Measurements from ENCODE around the gene GPR35.
"Not testable (repeated sequence)": the region's sequence is repeated elsewhere in the genome, so short reads cannot be mapped to it uniquely, and the experiment has no call there.

Gene GPR35

DNA sequence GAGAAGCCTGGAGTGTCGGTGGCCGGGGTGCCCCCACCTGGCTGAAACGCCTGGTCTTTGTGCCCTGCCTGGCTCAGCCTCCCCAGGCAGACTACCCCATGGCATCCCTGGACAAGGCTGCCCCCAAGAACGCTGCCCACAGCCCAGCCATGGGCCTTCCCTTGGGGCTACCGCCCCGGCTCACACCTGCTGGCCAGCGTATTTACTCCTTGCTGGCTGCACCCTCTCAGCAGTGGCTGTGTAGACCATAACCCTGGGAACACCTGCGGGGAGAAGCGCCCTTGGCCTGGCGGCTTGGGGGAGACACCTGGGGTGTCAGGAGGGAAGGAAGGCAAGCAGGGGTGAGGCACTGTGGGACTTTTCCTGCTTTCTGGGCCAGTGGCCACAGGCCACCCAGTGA is 21.4 kb upstream of the GPR35 start:
- no peak for DNase-seq

DNA sequence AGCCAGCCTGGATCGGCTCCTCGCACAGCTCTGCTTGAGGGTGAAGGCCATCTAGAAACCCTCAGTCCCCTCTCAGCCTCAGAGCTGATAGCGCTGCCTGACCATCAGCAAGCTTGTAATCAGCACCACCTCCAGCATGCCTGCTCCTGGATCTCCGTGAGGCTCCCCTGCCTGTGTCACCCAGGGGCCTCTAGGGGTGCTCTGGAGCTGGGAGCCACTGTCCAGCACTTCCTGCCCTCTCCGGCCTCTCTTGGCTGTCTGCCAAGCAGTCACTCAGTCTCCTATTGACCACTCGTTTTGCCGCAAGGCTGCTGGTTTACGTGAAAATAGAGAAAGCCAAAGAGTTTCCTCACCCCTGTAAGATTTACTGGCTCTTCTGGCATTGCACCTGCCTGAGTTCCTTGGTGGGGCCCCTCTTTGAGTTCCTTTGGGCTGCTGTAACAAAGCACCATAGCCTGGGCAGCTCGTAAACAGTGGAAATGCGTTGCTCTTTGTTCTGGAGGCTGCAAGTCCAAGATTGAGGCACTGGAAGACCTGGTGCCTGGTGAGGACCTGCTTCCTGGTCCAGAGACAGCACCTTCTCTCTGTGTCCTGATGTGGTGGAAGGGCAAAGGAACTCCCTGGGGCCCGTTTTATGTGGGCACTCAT is 20.9 kb upstream of the GPR35 start:
- DNase-seq: peak; percentile 57

DNA sequence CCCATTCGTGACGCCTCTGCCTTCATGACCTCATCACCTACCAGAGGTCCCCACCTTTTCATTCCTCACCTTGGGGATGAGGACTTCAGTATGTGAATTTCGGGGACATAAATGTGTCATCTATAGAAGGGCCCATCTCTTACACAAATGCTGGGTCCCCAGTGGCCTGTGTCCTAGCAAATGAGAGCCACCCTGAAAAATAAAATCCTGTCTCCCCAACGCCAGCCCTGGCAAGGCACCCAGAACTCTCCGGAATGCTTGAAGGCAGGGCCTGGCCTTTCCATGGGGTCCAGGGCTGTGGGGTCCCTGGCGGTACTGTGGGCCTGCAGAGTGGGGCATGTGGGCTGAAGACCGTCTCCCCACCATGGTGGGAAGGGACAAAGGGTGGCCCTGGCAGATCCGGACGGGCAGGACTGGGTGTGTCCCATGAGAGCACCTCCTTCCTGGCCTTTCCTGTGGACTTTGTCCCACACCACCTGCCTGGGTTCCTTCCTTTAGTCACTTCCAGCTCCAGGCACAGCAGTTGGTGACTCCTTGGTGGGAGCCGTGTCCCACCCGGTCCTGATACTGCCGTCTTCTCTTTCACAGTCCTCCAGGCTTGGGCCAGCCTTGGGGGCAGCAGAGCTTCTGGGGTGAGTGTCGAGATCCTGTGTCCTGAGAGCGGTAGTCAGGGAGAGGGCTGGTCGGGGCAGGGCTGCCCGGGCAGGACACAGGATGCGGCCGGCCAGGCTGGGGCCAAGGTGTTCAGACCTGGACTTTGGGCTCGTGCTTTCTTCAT is 20.2 kb upstream of the GPR35 start:
- DNase-seq: no peak

GRCh38 chr2:240605867-240606743 is 19.2 kb upstream of the GPR35 start:
- DNase-seq: no peak

GRCh38 chr2:240611601-240612210 is 13.6 kb upstream of the GPR35 start:
- no peak for DNase-seq

GRCh38 chr2:240613781-240614180 is 11.5 kb upstream of the GPR35 start:
- no peak for DNase-seq

GRCh38 chr2:240614391-240614790 is 10.9 kb upstream of the GPR35 start:
- DNase-seq: no peak

GRCh38 chr2:240615396-240615795 is 9.9 kb upstream of the GPR35 start:
- no peak for DNase-seq

DNA sequence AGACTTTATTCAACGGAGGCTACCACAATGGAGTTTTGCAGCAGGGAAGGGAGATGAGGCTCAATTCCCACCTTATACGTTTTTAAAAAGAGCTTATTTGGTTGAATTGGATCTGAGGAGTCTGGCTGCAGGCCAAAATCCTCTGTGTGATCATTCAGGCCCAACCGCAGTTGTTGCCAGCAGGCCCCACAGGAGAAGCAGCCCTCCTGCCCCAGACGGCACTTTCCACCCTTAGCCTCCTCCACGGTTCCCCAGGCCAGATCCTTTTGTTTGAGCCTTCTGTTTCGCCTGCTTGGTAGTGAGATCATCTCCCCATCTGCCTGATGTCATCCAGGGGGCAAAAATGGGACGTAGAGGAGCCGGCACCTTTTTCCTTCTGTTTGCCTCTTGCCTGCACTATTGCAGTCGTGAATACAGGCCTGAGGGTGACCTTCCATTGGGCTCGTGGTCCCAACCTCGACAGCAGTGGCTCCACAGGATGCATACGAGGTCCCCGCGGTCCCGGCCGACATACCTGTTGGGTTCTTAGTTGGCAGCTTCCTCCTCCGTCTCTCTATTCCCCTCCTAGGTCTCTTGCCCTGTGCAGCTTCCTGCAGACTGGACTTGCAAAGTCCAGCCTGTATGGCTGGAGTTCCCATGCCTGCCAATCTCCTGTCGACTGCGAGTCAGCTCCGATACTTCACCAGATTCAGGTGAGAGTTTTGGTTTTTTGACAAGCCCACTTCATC is 9.3 kb upstream of the GPR35 start:
- DNase-seq: no peak

GRCh38 chr2:240616860-240617666 is 8.2 kb upstream of the GPR35 start:
- DNase-seq: not testable (repeated sequence)

- no peak for DNase-seq
These were observed 6.5 kb upstream of the GPR35 start for GRCh38 chr2:240618776-240619175.

- no peak for DNase-seq
These were observed 5.7 kb upstream of the GPR35 start for GRCh38 chr2:240619506-240620148.

- no peak for DNase-seq
These were observed 5.0 kb upstream of the GPR35 start for GRCh38 chr2:240620149-240620731.

DNA sequence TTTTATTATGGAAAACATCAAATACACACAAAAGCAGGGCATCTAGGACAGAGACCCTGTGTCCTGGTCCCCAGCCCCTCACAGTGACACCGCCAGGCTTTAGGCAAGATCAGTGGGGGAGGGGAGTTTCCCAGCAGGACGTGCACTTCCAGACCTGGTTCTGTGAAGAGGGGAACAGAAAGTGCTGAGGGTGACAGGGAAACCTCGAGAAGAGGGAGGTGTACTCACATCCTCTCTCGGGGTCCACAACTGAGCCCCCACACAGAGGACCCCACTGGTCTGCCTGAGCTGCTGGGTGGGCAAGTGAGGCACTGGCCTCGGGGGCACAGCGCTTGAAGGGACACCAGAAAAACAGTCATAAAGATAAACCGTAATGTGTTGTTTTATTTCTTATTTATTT is 4.4 kb upstream of the GPR35 start:
- DNase-seq: no peak

- no peak for DNase-seq
These were observed 3.2 kb upstream of the GPR35 start for GRCh38 chr2:240622060-240622411.

DNA sequence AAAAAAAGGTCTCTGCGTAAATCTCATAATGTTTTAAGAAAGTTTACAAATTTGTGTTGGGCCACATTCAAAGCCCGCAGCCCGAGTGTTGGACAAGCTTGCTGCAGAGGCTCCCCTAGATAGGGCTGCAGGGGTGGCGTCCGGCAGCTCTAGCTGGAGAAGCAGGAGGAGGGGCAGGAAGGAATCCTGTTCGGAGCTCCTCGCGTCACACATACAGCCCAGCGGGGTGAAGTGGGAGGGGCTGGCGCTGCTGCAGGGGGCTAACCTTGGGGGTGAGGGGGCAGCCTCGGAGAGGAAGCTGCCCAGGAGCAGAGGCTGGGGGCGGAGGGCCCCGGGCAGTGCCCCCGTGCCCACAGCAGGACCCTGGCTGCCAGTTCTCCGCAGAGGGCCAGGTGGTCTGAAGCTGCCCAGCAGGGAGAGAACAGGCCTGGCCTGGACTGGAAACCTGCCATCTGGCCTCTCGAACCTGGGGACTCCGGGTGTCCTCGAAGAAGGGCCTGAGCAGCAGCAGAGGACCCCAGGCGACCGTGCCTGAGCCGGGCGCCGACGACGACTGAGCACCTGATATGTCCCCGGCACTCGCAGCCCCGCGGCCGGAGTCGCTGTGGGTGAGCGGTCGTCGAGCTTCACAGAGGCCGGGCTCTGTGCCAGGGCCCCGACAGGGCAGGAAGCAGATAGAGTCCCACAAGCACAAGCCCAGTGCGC is 2.6 kb upstream of the GPR35 start:
- no peak for DNase-seq

DNA sequence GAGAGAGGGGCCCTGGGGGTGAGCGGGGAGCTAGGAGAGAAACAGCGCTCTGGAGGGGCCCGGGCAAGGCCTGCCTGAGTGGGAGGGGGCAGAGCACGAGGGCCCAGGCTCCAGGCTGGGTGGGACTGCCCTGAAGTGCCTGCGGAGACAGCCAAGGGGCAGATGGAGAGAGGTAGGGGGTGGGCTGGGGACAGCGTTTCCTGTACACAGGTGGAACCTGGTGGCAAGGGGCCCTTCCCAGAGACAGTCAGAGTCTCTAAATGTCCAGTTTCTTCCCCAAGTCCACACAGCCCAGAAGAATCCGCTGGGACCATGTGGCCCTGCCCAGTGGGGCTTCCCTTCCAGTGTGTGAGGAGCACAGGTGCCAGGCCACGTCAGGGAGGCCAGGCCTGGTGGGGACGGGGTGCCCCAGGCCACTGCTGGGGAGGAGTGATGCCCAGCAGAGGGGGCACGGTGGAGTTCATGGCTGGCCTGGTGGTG is 1.7 kb upstream of the GPR35 start:
- no peak for DNase-seq

- DNase-seq: no peak
These were observed 1.0 kb upstream of the GPR35 start for GRCh38 chr2:240624011-240624949.
